Gastroesophageal sphincter (tissue), 4 donors: ENCODE results near the gene KIRREL3. TPM values are rescaled to one million over a fixed set of nuclear protein-coding genes. Genes with fewer than 3 reads are reported as not detected.

ENCODE experiments used
- ATAC-seq: fragments of 150-250 bp; one replicate; pipeline ENCODE4 v1.9.1; 2016; ENCODE audit warnings: mild to moderate bottlenecking, moderate library complexity
- H3K27ac ChIP-seq, 4 donors: fragments of 200-600 bp; sonication (generic) in 3 of 4; 1 replicate in 3 of 4; 2 replicates in 1 of 4; pipeline ENCODE4 v1.5.1; 2016 to 2019
- H3K27me3 ChIP-seq: fragments of 200-600 bp; sonication (generic); one replicate; pipeline ENCODE4 v1.5.1; 2019
- H3K36me3 ChIP-seq, 2 donors: fragments of 200-600 bp; sonication (generic); one replicate each; pipeline ENCODE4 v1.5.1; 2019; ENCODE audit warnings: control low read depth in 1 of 2
- H3K4me1 ChIP-seq, 3 donors: fragments of 200-600 bp; sonication (generic); 1 replicate in 2 of 3; 2 replicates in 1 of 3; pipeline ENCODE4 v1.5.1; 2016 to 2019; ENCODE audit warnings: control low read depth in 2 of 3
- H3K4me3 ChIP-seq, 2 donors: fragments of 200-600 bp; sonication (generic); one replicate each; pipeline ENCODE4 v1.5.1; 2019; ENCODE audit warnings: mild to moderate bottlenecking in 1 of 2, moderate library complexity in 1 of 2
- H3K9me3 ChIP-seq, 3 donors: fragments of 200-600 bp; sonication (generic); one replicate each; pipeline ENCODE4 v1.5.1; 2017 to 2019; ENCODE audit warnings: control low read depth in 2 of 3
- EP300 ChIP-seq: sonication (generic); formaldehyde crosslinking; IDR thresholded peaks from one replicate; pipeline ENCODE4 v1.6.1; 2017; ENCODE audit warnings: antibody characterized with exemption, mild to moderate bottlenecking
- POLR2A ChIP-seq, 2 donors: fragments of 450-650 bp; IDR thresholded peaks; one replicate each; pipeline ENCODE4 v1.6.1; 2017; ENCODE audit warnings: antibody characterized with exemption in 2 of 2, mild to moderate bottlenecking in 2 of 2, moderate library complexity in 1 of 2
- POLR2AphosphoS5 ChIP-seq: sonication (generic); formaldehyde crosslinking; IDR thresholded peaks from one replicate; pipeline ENCODE4 v1.6.1; 2017; ENCODE audit warnings: antibody characterized with exemption
- WGBS, 2 donors: methylation state at CpG; one replicate each; pipeline ENCODE4 v1.1.5; 2018; ENCODE audit warnings: low coverage in 1 of 2; 5-methylcytosine and 5-hydroxymethylcytosine counted together
- total RNA-seq, 4 donors: library from RNA; depleted of rRNA; stranded (reverse); fragments of >200 nt; gene quantifications; one replicate each; pipeline ENCODE4 v1.1.0, GENCODE V29; 2016
- TF ChIP-seq, protein P1 (sequence below), 4 experiments: fragments of 200-600 bp in 2 of 4; fragments of 450-650 bp in 2 of 4; sonication (generic) in 1 of 4; IDR thresholded peaks; one replicate each; pipeline ENCODE4 v1.5.1; 2017 to 2019; ENCODE audit warnings: antibody characterized with exemption in 4 of 4, mild to moderate bottlenecking in 2 of 4, moderate library complexity in 2 of 4

The KIRREL3 gene
- total RNA-seq, 4 donors from 2014 or later: 0.54 to 3.9 (median 1.4) TPM

DNA sequence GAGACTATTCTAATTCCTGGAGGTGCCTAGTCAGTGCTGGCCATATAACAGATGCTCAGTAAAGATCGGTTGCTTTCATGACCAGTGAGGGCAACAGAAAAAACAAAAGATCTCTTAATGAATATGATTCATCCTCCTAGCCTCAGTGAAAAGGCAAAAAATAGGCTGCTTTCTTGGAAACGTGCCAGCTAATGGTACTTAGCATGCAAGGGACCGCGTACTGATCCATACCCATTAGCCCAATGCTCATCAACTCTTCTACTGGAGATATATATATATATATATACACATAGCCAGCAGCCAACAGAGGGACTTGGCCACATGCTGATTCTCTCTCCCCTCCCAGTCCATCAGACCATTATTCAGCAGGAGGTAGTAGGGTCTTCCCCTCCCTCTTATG lies 320.4 kb downstream of the KIRREL3 start:
- no peaks in the 10 kb centered on the region for H3K36me3 ChIP-seq
- no peaks in the 10 kb centered on the region for H3K9me3 ChIP-seq
- no peaks in the 10 kb centered on the region for H3K4me1 ChIP-seq
- no peak overlapping the region for H3K4me3 ChIP-seq
- no peak for ATAC-seq
- H3K27me3 ChIP-seq: peaks cover 21% of the 10 kb centered on the region
- TF ChIP-seq POLR2AphosphoS5 (no peak), POLR2A (IDR thresholded peaks at IDR 0.05) (no peak), EP300 (no peak)
- TF ChIP-seq, protein P1, sequence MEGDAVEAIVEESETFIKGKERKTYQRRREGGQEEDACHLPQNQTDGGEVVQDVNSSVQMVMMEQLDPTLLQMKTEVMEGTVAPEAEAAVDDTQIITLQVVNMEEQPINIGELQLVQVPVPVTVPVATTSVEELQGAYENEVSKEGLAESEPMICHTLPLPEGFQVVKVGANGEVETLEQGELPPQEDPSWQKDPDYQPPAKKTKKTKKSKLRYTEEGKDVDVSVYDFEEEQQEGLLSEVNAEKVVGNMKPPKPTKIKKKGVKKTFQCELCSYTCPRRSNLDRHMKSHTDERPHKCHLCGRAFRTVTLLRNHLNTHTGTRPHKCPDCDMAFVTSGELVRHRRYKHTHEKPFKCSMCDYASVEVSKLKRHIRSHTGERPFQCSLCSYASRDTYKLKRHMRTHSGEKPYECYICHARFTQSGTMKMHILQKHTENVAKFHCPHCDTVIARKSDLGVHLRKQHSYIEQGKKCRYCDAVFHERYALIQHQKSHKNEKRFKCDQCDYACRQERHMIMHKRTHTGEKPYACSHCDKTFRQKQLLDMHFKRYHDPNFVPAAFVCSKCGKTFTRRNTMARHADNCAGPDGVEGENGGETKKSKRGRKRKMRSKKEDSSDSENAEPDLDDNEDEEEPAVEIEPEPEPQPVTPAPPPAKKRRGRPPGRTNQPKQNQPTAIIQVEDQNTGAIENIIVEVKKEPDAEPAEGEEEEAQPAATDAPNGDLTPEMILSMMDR (IDR thresholded peaks at IDR 0.05): no peak
- no peak overlapping the region for H3K27ac ChIP-seq
- WGBS, 2 donors: 20 to 52% methylated on average over 4 of the region's 4 CpGs

- 40 to 50% methylated on average over 2 of the region's 2 CpGs for WGBS, 2 donors
Observed at GRCh38 chr11:126679033-126679432, 321.5 kb downstream of the KIRREL3 start.

DNA sequence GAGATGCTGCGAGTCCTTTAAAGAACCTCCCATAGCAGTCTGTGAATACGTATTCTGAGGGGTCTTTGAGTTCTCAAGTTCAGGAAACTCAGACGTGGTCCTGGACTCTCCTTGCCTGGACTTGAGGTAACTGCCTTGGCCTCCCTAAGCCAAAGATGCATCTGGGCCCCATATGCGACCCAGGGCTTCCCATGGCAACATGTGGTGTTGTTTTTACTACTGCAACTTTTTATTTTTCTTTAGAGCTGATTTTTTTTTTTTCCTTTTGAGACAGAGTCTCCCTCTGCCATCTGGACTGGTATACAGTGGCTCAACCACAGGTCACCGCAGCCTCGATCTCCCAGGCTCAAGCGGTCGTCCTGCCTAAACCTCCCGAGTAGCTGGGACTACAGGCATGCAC lies 324.0 kb downstream of the KIRREL3 start:
- Histone ChIP-seq H3K9me3 (no peaks in the 10 kb centered on the region), H3K4me3 (no peak overlapping the region), H3K36me3 (no peaks in the 10 kb centered on the region), H3K4me1 (no peaks in the 10 kb centered on the region), H3K27ac (no peak overlapping the region), H3K27me3 (peaks cover 10% of the 10 kb centered on the region)
- no peak for ATAC-seq
- 80 to 87% methylated on average over 6 of the region's 9 CpGs for WGBS, 2 donors
- TF ChIP-seq, protein P1 (IDR thresholded peaks at IDR 0.05): no peak
- TF ChIP-seq POLR2A (IDR thresholded peaks at IDR 0.05) (no peak), EP300 (no peak), POLR2AphosphoS5 (no peak)

More at GRCh38 chr11:126679033-126679432, 321.5 kb downstream of the KIRREL3 start:
- no peaks in the 10 kb centered on the region for H3K9me3 ChIP-seq
- H3K4me3 ChIP-seq: no peak overlapping the region
- H3K27ac ChIP-seq: no peak overlapping the region
- H3K4me1 ChIP-seq: no peaks in the 10 kb centered on the region
- no peak for ATAC-seq
- peaks cover 21% of the 10 kb centered on the region for H3K27me3 ChIP-seq
- TF ChIP-seq POLR2AphosphoS5: no peak
- TF ChIP-seq POLR2A (IDR thresholded peaks at IDR 0.05): no peak
- no peak for TF ChIP-seq EP300
- no peaks in the 10 kb centered on the region for H3K36me3 ChIP-seq

DNA sequence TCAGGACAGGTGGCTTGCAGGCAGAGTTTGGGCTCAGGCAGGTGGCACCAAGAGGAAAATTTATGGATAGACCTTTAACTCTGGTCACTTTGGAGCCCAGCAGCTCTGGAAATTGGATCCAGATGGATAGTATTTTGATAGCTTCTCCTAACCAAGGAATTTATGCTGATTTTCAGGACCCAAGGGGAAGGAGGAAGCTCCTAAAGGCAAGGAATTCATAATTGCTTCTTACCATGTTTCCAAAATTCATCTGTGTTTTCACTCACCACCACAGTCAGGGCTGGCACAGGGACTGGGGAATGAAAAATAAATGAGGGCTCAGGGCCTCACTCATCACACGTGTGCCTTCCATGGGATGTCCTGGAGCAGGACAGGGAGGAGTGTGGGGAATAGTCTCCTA lies 327.3 kb downstream of the KIRREL3 start:
- Histone ChIP-seq H3K27ac (no peak overlapping the region), H3K27me3 (peaks cover 25% of the 10 kb centered on the region), H3K4me3 (no peak overlapping the region), H3K36me3 (no peaks in the 10 kb centered on the region), H3K4me1 (no peaks in the 10 kb centered on the region), H3K9me3 (no peaks in the 10 kb centered on the region)
- 50 to 80% methylated on average over 1 of the region's 1 CpG for WGBS, 2 donors
- ATAC-seq: no peak
- TF ChIP-seq POLR2AphosphoS5: no peak
- no peak for TF ChIP-seq EP300

GRCh38 chr11:126669416-126669815 lies 331.2 kb downstream of the KIRREL3 start:
- H3K4me1 ChIP-seq: no peaks in the 10 kb centered on the region
- H3K36me3 ChIP-seq: no peaks in the 10 kb centered on the region
- no peak for TF ChIP-seq POLR2A (IDR thresholded peaks at IDR 0.05)
- TF ChIP-seq POLR2AphosphoS5: no peak
- no peak for TF ChIP-seq EP300
- TF ChIP-seq, protein P1 (IDR thresholded peaks at IDR 0.05): no peak
- H3K4me3 ChIP-seq: no peak overlapping the region
- no peak for ATAC-seq
- H3K9me3 ChIP-seq: no peaks in the 10 kb centered on the region
- WGBS, 2 donors: 40 to 61% methylated on average over 5 of the region's 5 CpGs
- no peak overlapping the region for H3K27ac ChIP-seq
- H3K27me3 ChIP-seq: peaks cover 36% of the 10 kb centered on the region

- H3K9me3 ChIP-seq: no peaks in the 10 kb centered on the region
- no peak for ATAC-seq
- no peaks in the 10 kb centered on the region for H3K36me3 ChIP-seq
- no peak overlapping the region for H3K4me3 ChIP-seq
- H3K27me3 ChIP-seq: peaks cover 26% of the 10 kb centered on the region
- H3K27ac ChIP-seq: no peak overlapping the region
- no peaks in the 10 kb centered on the region for H3K4me1 ChIP-seq
- 87% methylated on average over 2 of the region's 2 CpGs; no CpG with 5 or more reads in 1 of the 2 donors for WGBS, 2 donors
- no peak for TF ChIP-seq POLR2AphosphoS5
- TF ChIP-seq, protein P1 (IDR thresholded peaks at IDR 0.05): no peak
- TF ChIP-seq EP300: no peak
Observed at GRCh38 chr11:126664643-126665042, 335.9 kb downstream of the KIRREL3 start.
